A375 (cell line): ENCODE data around the gene WAS. TPM values are rescaled to one million over a fixed set of nuclear protein-coding genes. Genes with fewer than 3 reads are reported as not detected.

Source experiments
- small RNA-seq: library from RNA; depleted of rRNA; stranded (forward); fragments of <200 nt; gene quantifications from one replicate; pipeline ENCODE3, GENCODE V24; 2014
- total RNA-seq: library from RNA; depleted of rRNA; stranded (reverse); fragments of >200 nt; shearing (Covaris generic); gene quantifications from 2 replicates; pipeline ENCODE4 v1.2.3, GENCODE V29; 2014; rRNA removed

WAS gene
- total RNA-seq, result 0.69 and 1.6 TPM in 2 replicates

GRCh38 chrX:48683411-48683982 lies at the start of gene WAS:
TSS of gene WAS (plus strand) at chrX:48683799. CDS start at chrX:48683854, 55 bp downstream.

GRCh38 chrX:48696301-48696908 lies 12.8 kb downstream of the WAS start, which contains the start of gene SUV39H1:
TSS of gene SUV39H1 (plus strand) at chrX:48696734. CDS start at chrX:48696785, 51 bp downstream.

Small RNA genes within 50 kb of the gene (small RNA-seq; reads per million reads assigned to genes)
- gene RNU6-1056P, result not detected

Other genes with a start within 250 kb of the WAS start
- not detected in 2 replicates for gene SLC38A5, start 213.5 kb upstream of the WAS start, total RNA-seq
- gene FTSJ1, start 207.6 kb upstream of the WAS start, total RNA-seq, result 115 and 124 TPM in 2 replicates
- 19.4 and 26.6 TPM in 2 replicates for gene PORCN, start 174.8 kb upstream of the WAS start, total RNA-seq
- 115 and 136 TPM in 2 replicates for gene EBP, start 162.0 kb upstream of the WAS start, total RNA-seq
- 8.8 and 13.6 TPM in 2 replicates for gene TBC1D25, start 144.1 kb upstream of the WAS start, total RNA-seq
- gene RBM3, start 109.3 kb upstream of the WAS start, total RNA-seq, result 282 and 286 TPM in 2 replicates
- 135 and 153 TPM in 2 replicates for gene WDR13, start 86.3 kb upstream of the WAS start, total RNA-seq
- gene SUV39H1, start 12.9 kb downstream of the WAS start, total RNA-seq, result 24.2 and 24.8 TPM in 2 replicates
- not detected in 2 replicates for gene GLOD5, start 77.9 kb downstream of the WAS start, total RNA-seq
- gene GATA1, start 102.8 kb downstream of the WAS start, total RNA-seq, result not detected in 2 replicates
- 52.6 and 53.5 TPM in 2 replicates for gene HDAC6, start 118.3 kb downstream of the WAS start, total RNA-seq
- not detected in 2 replicates for gene ERAS, start 142.7 kb downstream of the WAS start, total RNA-seq
- 0.94 and 2.3 TPM in 2 replicates for gene PCSK1N, start 151.8 kb downstream of the WAS start, total RNA-seq
- gene TIMM17B, start 214.0 kb downstream of the WAS start, total RNA-seq, result 87.5 and 103 TPM in 2 replicates
- gene PQBP1, start 214.1 kb downstream of the WAS start, total RNA-seq, result 169 and 185 TPM in 2 replicates
- gene SLC35A2, start 227.8 kb downstream of the WAS start, total RNA-seq, result 31.2 and 31.6 TPM in 2 replicates
- 16.0 and 21.2 TPM in 2 replicates for gene PIM2, start 235.2 kb downstream of the WAS start, total RNA-seq